KMS-11 (cell line): ENCODE data around the gene TRIP11.

Source experiments
- H2AFZ ChIP-seq: fragments of 200-600 bp; sonication (generic); 2 replicates; pipeline ENCODE4 v1.6.1; 2016; ENCODE audit warnings: antibody characterized with exemption, mixed run types, low read depth
- H3K27ac ChIP-seq: fragments of 200-600 bp; sonication (generic); 2 replicates; pipeline ENCODE4 v1.6.1; 2016; ENCODE audit warnings: mild to moderate bottlenecking, mixed run types
- H3K27me3 ChIP-seq: fragments of 200-600 bp; sonication (generic); 2 replicates; pipeline ENCODE4 v1.6.1; 2017; ENCODE audit warnings: mild to moderate bottlenecking, low read depth, mixed run types, moderate library complexity; ENCODE audit not compliant: insufficient read depth
- H3K36me3 ChIP-seq: fragments of 200-600 bp; sonication (generic); 2 replicates; pipeline ENCODE4 v1.6.1; 2017; ENCODE audit warnings: mild to moderate bottlenecking, mixed run types; ENCODE audit not compliant: insufficient read depth
- H3K4me1 ChIP-seq: fragments of 200-600 bp; sonication (generic); 2 replicates; pipeline ENCODE4 v1.6.1; 2016; ENCODE audit warnings: mild to moderate bottlenecking, low read depth, mixed run types; ENCODE audit not compliant: poor library complexity, severe bottlenecking
- H3K4me2 ChIP-seq: fragments of 200-600 bp; sonication (generic); 2 replicates; pipeline ENCODE4 v1.7.0; 2016; ENCODE audit warnings: mild to moderate bottlenecking, mixed run types
- H3K4me3 ChIP-seq: fragments of 200-600 bp; sonication (generic); IDR thresholded peaks from 2 replicates; pipeline ENCODE4 v1.6.1; 2017; ENCODE audit warnings: low read depth, low read length, mixed read lengths; ENCODE audit not compliant: insufficient read depth
- H3K79me2 ChIP-seq: fragments of 200-600 bp; sonication (generic); 2 replicates; pipeline ENCODE4 v1.6.1; 2016; ENCODE audit warnings: low read depth, mixed run types; ENCODE audit not compliant: insufficient read depth
- H3K9ac ChIP-seq: fragments of 200-600 bp; sonication (generic); 2 replicates; pipeline ENCODE4 v1.6.1; 2016; ENCODE audit warnings: mild to moderate bottlenecking, mixed run types
- H4K20me1 ChIP-seq: fragments of 200-600 bp; sonication (generic); 2 replicates; pipeline ENCODE4 v1.6.1; 2016; ENCODE audit warnings: mild to moderate bottlenecking, mixed run types; ENCODE audit not compliant: insufficient read depth
- TF ChIP-seq, protein P1 (sequence below): fragments of 200-600 bp; sonication (generic); conservative IDR thresholded peaks from 2 replicates; pipeline ENCODE4 v1.6.1; 2017; ENCODE audit warnings: low read depth, mild to moderate bottlenecking, antibody characterized with exemption, low read length, moderate library complexity, mixed read lengths

Gene TRIP11

DNA sequence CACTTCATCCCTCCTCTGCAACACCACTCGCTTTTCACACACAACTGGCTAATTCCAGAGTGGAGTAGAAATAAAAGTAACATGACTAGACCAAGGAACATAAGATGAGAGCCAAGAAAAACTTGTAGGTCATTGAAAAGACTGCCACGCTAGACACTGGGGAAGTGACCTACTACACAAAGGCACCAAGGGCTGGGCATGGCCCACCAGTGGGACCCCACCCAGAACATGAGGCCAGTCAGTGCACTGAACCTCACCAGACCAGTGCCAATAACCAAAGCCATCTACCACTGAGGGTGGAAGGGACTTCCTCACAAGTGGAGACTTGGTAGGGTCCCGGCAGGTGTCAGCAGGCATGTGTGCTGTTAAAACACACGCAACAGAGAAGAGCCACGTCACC lies 112.1 kb downstream of the TRIP11 start:
- Histone ChIP-seq H3K79me2 (no peaks in the 10 kb centered on the region), H3K4me1 (no peaks in the 10 kb centered on the region), H3K4me3 (no peak overlapping the region), H3K27ac (no peak overlapping the region), H4K20me1 (no peaks in the 10 kb centered on the region), H3K4me2 (no peak overlapping the region), H3K27me3 (no peaks in the 10 kb centered on the region), H3K36me3 (no peaks in the 10 kb centered on the region), H3K9ac (no peak overlapping the region), H2AFZ (no peak overlapping the region)
- TF ChIP-seq, protein P1, sequence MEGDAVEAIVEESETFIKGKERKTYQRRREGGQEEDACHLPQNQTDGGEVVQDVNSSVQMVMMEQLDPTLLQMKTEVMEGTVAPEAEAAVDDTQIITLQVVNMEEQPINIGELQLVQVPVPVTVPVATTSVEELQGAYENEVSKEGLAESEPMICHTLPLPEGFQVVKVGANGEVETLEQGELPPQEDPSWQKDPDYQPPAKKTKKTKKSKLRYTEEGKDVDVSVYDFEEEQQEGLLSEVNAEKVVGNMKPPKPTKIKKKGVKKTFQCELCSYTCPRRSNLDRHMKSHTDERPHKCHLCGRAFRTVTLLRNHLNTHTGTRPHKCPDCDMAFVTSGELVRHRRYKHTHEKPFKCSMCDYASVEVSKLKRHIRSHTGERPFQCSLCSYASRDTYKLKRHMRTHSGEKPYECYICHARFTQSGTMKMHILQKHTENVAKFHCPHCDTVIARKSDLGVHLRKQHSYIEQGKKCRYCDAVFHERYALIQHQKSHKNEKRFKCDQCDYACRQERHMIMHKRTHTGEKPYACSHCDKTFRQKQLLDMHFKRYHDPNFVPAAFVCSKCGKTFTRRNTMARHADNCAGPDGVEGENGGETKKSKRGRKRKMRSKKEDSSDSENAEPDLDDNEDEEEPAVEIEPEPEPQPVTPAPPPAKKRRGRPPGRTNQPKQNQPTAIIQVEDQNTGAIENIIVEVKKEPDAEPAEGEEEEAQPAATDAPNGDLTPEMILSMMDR = no peak

DNA sequence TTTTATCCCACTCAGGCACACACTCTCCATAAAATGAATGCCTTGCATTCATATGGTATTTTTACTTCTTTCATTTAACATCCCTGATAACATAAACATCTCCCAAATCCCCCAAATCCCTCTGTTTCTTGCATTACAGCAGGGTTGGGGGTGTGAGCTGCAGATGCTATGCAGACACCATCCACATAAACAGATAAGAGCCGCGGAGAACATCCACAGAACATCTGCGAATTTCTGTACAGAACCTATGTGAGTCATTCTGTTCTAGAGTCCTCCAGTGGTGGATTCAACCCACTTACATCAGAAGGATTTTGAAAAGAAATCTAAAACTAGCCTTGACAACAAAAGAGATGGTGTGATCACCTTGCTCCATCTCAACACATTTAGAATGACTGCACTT lies 112.7 kb downstream of the TRIP11 start:
- H3K4me1 ChIP-seq = no peaks in the 10 kb centered on the region
- TF ChIP-seq, protein P1 = no peak
- no peak overlapping the region for H3K27ac ChIP-seq
- no peak overlapping the region for H3K4me3 ChIP-seq
- no peaks in the 10 kb centered on the region for H3K79me2 ChIP-seq
- H2AFZ ChIP-seq = no peak overlapping the region
- H3K4me2 ChIP-seq = no peak overlapping the region
- no peak overlapping the region for H3K9ac ChIP-seq
- no peaks in the 10 kb centered on the region for H3K27me3 ChIP-seq
- H4K20me1 ChIP-seq = no peaks in the 10 kb centered on the region
- H3K36me3 ChIP-seq = no peaks in the 10 kb centered on the region

- TF ChIP-seq, protein P1 = no peak
- H3K79me2 ChIP-seq = no peaks in the 10 kb centered on the region
Measured at GRCh38 chr14:91926131-91926890, 113.5 kb downstream of the TRIP11 start.

DNA sequence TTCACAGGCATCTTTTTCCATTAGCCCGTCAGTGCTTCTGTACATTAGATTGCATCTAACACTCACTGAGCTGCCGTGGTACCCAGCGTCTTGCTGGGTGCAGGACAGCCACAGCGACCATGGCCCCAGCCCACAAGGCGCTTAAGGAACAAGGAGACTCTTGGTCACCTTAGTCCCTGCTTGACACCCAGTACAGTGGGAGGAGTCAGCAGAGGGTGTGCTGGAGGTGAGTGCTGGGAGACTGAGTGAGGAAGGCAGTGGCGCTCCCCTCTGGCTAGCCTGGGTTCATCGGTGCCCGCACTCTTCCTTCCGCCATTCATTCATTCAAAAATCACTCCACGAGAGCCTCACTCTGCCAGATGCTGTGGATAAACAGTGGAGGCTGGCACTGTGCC lies 114.1 kb downstream of the TRIP11 start:
- H3K27ac ChIP-seq = no peak overlapping the region
- H2AFZ ChIP-seq = no peak overlapping the region
- TF ChIP-seq, protein P1 = no peak
- H4K20me1 ChIP-seq = no peaks in the 10 kb centered on the region
- no peaks in the 10 kb centered on the region for H3K27me3 ChIP-seq
- H3K4me2 ChIP-seq = no peak overlapping the region
- H3K79me2 ChIP-seq = no peaks in the 10 kb centered on the region
- H3K9ac ChIP-seq = no peak overlapping the region
- no peak overlapping the region for H3K4me3 ChIP-seq
- H3K4me1 ChIP-seq = no peaks in the 10 kb centered on the region
- no peaks in the 10 kb centered on the region for H3K36me3 ChIP-seq

More at GRCh38 chr14:91926131-91926890, 113.5 kb downstream of the TRIP11 start:
- Histone ChIP-seq H2AFZ (no peak overlapping the region), H3K9ac (no peak overlapping the region), H3K36me3 (no peaks in the 10 kb centered on the region), H4K20me1 (no peaks in the 10 kb centered on the region), H3K27me3 (no peaks in the 10 kb centered on the region), H3K4me3 (no peak overlapping the region), H3K27ac (no peak overlapping the region), H3K4me1 (no peaks in the 10 kb centered on the region), H3K4me2 (no peak overlapping the region)
